Endothelial cell of hepatic sinusoid (primary cell): ENCODE measurements around the gene VPS35L.

Source experiments
- in situ Hi-C: cut with HindIII; loops from 2 replicates; pipeline ENCODE4 v1.10.0; 2017; ENCODE audit warnings: low sequenced_read_pairs

The VPS35L gene

GRCh38 chr16:19555186-19555937 is at the start of gene VPS35L:
TSS of gene VPS35L (plus strand) at chr16:19555703. CDS start at chr16:19555730, 27 bp downstream.
- in situ Hi-C loops, result no loop called here

GRCh38 chr16:19506965-19507364 is 48.5 kb upstream of the VPS35L start:
- in situ Hi-C loops, result no loop called here

GRCh38 chr16:19507867-19508266 is 47.6 kb upstream of the VPS35L start:
- in situ Hi-C loops, result no loop called here

- in situ Hi-C loops, result no loop called here
Observed at GRCh38 chr16:19512297-19512696, 43.2 kb upstream of the VPS35L start.

GRCh38 chr16:19513377-19514053 is 42.0 kb upstream of the VPS35L start:
- in situ Hi-C loops, result no loop called here

GRCh38 chr16:19515757-19516156 is 39.7 kb upstream of the VPS35L start:
- in situ Hi-C loops, result loop anchor here (5.0 kb wide), 1 partner anchor 398 kb away; no protein-coding TSS in a partner anchor

- in situ Hi-C loops, result loop anchor here (5.0 kb wide), 1 partner anchor 400 kb away; no protein-coding TSS in a partner anchor
Observed at GRCh38 chr16:19517424-19518089, 37.9 kb upstream of the VPS35L start.

GRCh38 chr16:19518388-19518787 is 37.1 kb upstream of the VPS35L start:
- in situ Hi-C loops, result loop anchor here (5.0 kb wide), 1 partner anchor 401 kb away; no protein-coding TSS in a partner anchor

GRCh38 chr16:19520861-19521331 is 34.6 kb upstream of the VPS35L start:
- in situ Hi-C loops, result no loop called here

GRCh38 chr16:19521471-19522396 is 33.8 kb upstream of the VPS35L start, which contains the start of gene GDE1:
TSS of gene GDE1 (minus strand) at chr16:19522098. CDS start at chr16:19521964, 134 bp downstream.
- in situ Hi-C loops, result no loop called here

- in situ Hi-C loops, result no loop called here
Observed at GRCh38 chr16:19522397-19522732, 33.1 kb upstream of the VPS35L start.

GRCh38 chr16:19522760-19523159 is 32.7 kb upstream of the VPS35L start:
- in situ Hi-C loops, result no loop called here

- in situ Hi-C loops, result no loop called here
Observed at GRCh38 chr16:19523184-19523558, 32.3 kb upstream of the VPS35L start.

GRCh38 chr16:19523559-19524355 is 31.7 kb upstream of the VPS35L start, which contains the start of gene CCP110:
TSS of gene CCP110 (plus strand) at chr16:19523942. CDS start at chr16:19527882, 3,940 bp downstream.
- in situ Hi-C loops, result no loop called here

- in situ Hi-C loops, result no loop called here
Observed at GRCh38 chr16:19524356-19524615, 31.2 kb upstream of the VPS35L start.

GRCh38 chr16:19524616-19525384 is 30.7 kb upstream of the VPS35L start:
- in situ Hi-C loops, result loop anchor here (25.0 kb wide), 1 partner anchor 562 kb away; no protein-coding TSS in a partner anchor

GRCh38 chr16:19525385-19525723 is 30.1 kb upstream of the VPS35L start:
- in situ Hi-C loops, result loop anchor here (25.0 kb wide), 1 partner anchor 563 kb away; no protein-coding TSS in a partner anchor

- in situ Hi-C loops, result loop anchor here (25.0 kb wide), 1 partner anchor 565 kb away; no protein-coding TSS in a partner anchor
Observed at GRCh38 chr16:19527161-19527560, 28.3 kb upstream of the VPS35L start.

GRCh38 chr16:19528666-19529065 is 26.8 kb upstream of the VPS35L start:
- in situ Hi-C loops, result loop anchor here (25.0 kb wide), 1 partner anchor 566 kb away; no protein-coding TSS in a partner anchor
